ENCODE measurements around the gene CAGE1. TPM values are rescaled to one million over a fixed set of nuclear protein-coding genes. Genes with fewer than 3 reads are reported as not detected.

CAGE1 gene
- total RNA-seq (2022; extraction: Qiagen RNA extraction; ENCODE audit: low read depth), result 0.10 TPM in 1 of 5 replicates, not detected in the others

GRCh38 chr6:7389451-7390225, at the start of gene CAGE1, which contains the start of gene RIOK1:
Gene CAGE1, minus strand, starts transcription at chr6:7389742. Its CDS starts 2,569 bp downstream, at chr6:7387173.
Gene RIOK1, plus strand, starts transcription at chr6:7389808. Its CDS starts 195 bp downstream, at chr6:7390003.

DNA sequence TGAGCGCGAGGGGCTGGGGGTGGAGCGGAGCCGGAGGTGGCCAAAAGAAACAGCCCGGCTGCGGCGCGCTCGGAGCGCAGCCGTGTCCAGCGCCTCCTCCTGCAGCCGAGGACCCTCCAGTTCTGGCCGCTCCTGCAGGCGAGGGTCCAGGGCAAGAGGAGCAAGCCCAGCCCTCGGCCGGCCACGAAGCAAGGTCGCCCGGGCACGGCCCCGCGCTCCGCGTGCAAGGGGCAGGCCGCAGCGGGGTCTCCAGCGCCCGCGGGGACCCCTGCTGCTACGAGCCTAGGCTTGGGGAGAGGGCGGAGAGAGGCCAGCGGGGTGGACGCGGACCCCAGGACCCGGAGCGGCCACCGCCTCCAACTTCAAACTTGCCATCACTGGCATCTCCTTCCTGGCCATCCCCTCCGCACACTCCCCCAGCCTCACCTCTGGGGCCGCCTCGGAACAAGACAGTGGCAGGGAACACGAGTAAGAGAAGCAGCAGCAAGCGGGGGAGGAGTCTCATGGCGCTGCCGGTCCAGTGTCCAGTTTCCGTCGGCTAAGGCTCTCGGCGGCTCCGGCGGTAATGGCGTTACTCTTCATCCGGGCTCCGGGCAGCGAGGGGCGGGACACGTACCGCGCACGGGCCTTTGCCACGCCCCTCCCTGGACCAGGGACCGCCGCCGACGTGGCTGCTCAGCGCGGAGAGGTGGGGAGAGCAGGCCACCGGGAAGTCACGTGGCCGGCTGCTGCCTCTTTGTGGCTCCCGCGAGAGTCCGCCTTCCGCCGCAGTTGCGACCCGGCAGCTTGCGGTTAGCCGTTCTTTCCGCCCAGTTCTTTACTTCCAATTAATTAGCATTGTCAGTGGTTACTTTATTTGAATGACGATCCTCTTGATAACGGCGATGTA, 76.7 kb downstream of the CAGE1 start, which contains the start of gene SSR1:
Gene SSR1, minus strand, starts transcription at position 584 of the 889 bp plus-strand sequence. Its CDS starts 79 bp downstream, at position 505.

Other genes starting within 250 kb of the CAGE1 start
- 58.0 to 82.1 TPM (median 72.0 TPM) in 5 replicates for gene SSR1, start 76.5 kb downstream of the CAGE1 start, total RNA-seq (2022; extraction: Qiagen RNA extraction; ENCODE audit: low read depth)
- gene RIOK1, start 66 bp upstream of the CAGE1 start, total RNA-seq (2022; extraction: Qiagen RNA extraction; ENCODE audit: low read depth), result 10.1 to 13.4 TPM (median 12.9 TPM) in 5 replicates
- 33.8 to 56.5 TPM (median 45.3 TPM) in 5 replicates for gene DSP, start 151.9 kb upstream of the CAGE1 start, total RNA-seq (2022; extraction: Qiagen RNA extraction; ENCODE audit: low read depth)
- gene SNRNP48, start 200.5 kb upstream of the CAGE1 start, total RNA-seq (2022; extraction: Qiagen RNA extraction; ENCODE audit: low read depth), result 5.1 to 10.6 TPM (median 9.1 TPM) in 5 replicates